K562 (cell line): Measurements from ENCODE around the gene ZNF648. TPM values are rescaled to one million over a fixed set of nuclear protein-coding genes. Genes with fewer than 3 reads are reported as not detected.

Source experiments
- DDX20 ChIP-seq: fragments of 450-650 bp; IDR thresholded peaks from 2 replicates; pipeline ENCODE4 v1.6.1; 2016; ENCODE audit warnings: missing genetic modification characterization, low read depth, mild to moderate bottlenecking, missing compliant biosample characterization, moderate library complexity
- NEUROD1 ChIP-seq: fragments of 150-350 bp; IDR thresholded peaks from 2 replicates; pipeline ENCODE4 v1.6.1; 2014; ENCODE audit warnings: borderline replicate concordance, low read length, low read depth; ENCODE audit not compliant: partially characterized antibody
- ZBTB40 ChIP-seq, 2 experiments: fragments of 450-650 bp in 1 of 2; sonication (generic) in 1 of 2; formaldehyde crosslinking in 1 of 2; IDR thresholded peaks; 2 replicates each; pipeline versions ENCODE4 v1.7.1 to v1.9.0; 2016 to 2022; ENCODE audit warnings: inconsistent platforms in 1 of 2, mild to moderate bottlenecking in 1 of 2, missing genetic modification reagents in 1 of 2
- ZBTB9 ChIP-seq: fragments of 450-650 bp; formaldehyde crosslinking; IDR thresholded peaks from 2 replicates; pipeline ENCODE4 v1.4.0; 2020; ENCODE audit warnings: mild to moderate bottlenecking, moderate library complexity
- ZNF146 ChIP-seq: IDR thresholded peaks from one replicate; pipeline ENCODE4 v1.6.1; 2018; ENCODE audit warnings: missing compliant biosample characterization; ENCODE audit not compliant: unreplicated experiment
- polyA plus RNA-seq, 8 experiments: library from polyadenylated mRNA; depleted of rRNA in 4 of 8; stranded (reverse) in 5 of 8; unstranded in 3 of 8; fragments of >200 nt; fragmentation: Nextera tagmentation in 2 of 8; fragmentation: Illumina TruSeq in 1 of 8; extraction: Ambion mirVana in 2 of 8; extraction: Trizol in 1 of 8; gene quantifications; 2 replicates each; pipeline versions ENCODE4 v1.2.1 to v1.2.3, GENCODE V29; 2011 to 2014; ENCODE audit warnings: inconsistent platforms in 1 of 8, missing spikeins in 1 of 8
- total RNA-seq, 7 experiments: library from RNA; depleted of rRNA in 6 of 7; stranded (reverse); fragments of >200 nt in 6 of 7; fragmentation: Illumina TruSeq in 2 of 7; extraction: Trizol in 2 of 7; gene quantifications; 2 replicates each; pipeline versions ENCODE4 v1.2.1 to v1.2.3, GENCODE V29; 2011 to 2021; ENCODE audit warnings: low replicate concordance in 1 of 7
- TF ChIP-seq, protein P1 (sequence below), 2 experiments: IDR thresholded peaks; 2 replicates each; pipeline ENCODE4 v1.6.1; 2011; ENCODE audit warnings: borderline replicate concordance in 1 of 2, control low read depth in 1 of 2, low read depth in 1 of 2, low read length in 1 of 2, mild to moderate bottlenecking in 1 of 2, mixed read lengths in 1 of 2, moderate library complexity in 1 of 2; ENCODE audit not compliant: insufficient read depth in 1 of 2, insufficient read length in 1 of 2, poor library complexity in 1 of 2, severe bottlenecking in 1 of 2; ENCODE audit errors: extremely low read depth in 1 of 2

Gene ZNF648
- total and polyA plus RNA-seq, 9 of the 15 experiments (the other 6 are each of a cell fraction or from before 2014, with no cell fraction given): 0.06 to 0.27 (median 0.18) TPM; not detected in 2

GRCh38 chr1:182080955-182081582 is 19.6 kb upstream of the ZNF648 start (continued):
- TF ChIP-seq ZBTB9 (CRISPR knock-in tag) (no peak), ZBTB40 (IDR thresholded peaks at IDR 0.05) (no peak), ZBTB40 (CRISPR knock-in tag; IDR thresholded peaks at IDR 0.05) (no peak), ZNF146 (CRISPR knock-in tag) (no peak), NEUROD1 (no peak), DDX20 (no peak)
- TF ChIP-seq, protein P1, sequence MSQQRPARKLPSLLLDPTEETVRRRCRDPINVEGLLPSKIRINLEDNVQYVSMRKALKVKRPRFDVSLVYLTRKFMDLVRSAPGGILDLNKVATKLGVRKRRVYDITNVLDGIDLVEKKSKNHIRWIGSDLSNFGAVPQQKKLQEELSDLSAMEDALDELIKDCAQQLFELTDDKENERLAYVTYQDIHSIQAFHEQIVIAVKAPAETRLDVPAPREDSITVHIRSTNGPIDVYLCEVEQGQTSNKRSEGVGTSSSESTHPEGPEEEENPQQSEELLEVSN (IDR thresholded peaks at IDR 0.05; ENCODE audit: borderline replicate concordance in 1 of 2, extremely low read depth in 1 of 2, insufficient read depth in 1 of 2, insufficient read length in 1 of 2, low read depth in 1 of 2, low read length in 1 of 2, poor library complexity in 1 of 2, severe bottlenecking in 1 of 2): no peak
